GM18867 (cell line): ENCODE results near the gene ZNF407.

Experiments
- ATAC-seq: cut with Tn5 transposase; IDR thresholded peaks from one replicate; pipeline ENCODE4 v1.9.1; 2021; ENCODE audit warnings: mild to moderate bottlenecking, moderate library complexity; ENCODE audit not compliant: unreplicated experiment

The ZNF407 gene

DNA sequence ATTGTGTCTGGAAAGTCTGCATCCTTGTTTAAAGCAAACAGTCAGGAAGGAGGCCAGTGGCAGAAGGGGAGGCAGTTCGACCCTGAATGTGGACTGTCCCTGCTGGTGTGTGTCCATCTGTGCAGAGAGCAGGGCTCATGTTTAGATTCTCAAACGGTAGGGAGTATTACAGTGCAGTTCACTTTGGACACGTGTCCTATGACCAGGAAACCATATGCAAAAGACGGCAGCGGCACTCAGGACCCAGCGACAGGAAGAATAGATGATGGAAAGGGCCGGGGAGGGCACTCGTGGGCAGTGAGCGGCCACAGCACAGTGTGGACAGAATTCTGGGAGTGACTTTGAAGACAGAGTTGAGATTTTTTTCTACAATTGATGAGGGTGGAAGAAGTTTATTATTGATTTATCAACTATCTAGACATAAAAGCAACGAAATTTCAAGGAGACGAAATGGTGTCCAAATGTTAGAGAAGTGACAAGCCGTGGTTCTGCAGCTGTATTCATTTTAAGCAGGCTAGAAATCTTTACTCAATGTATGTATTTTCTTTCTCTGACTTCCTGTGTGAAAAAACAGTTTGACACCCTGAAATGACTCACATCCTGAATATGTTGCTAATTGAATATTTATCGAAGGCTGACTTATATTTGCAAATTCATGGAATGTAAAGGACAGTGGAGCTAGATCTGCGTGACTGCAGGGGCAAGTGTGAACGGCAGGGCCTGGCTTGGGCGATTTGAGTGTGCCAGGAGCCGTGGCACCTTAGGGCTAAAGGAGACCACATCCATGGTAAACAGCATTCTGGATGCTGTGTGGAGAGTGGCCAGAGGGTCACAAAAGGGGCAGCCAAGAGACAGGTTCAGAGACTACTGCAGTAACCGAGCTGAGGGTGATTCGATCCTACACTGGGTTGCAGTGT lies 397.1 kb downstream of the ZNF407 start:
- peak; percentile 89 for ATAC-seq

DNA sequence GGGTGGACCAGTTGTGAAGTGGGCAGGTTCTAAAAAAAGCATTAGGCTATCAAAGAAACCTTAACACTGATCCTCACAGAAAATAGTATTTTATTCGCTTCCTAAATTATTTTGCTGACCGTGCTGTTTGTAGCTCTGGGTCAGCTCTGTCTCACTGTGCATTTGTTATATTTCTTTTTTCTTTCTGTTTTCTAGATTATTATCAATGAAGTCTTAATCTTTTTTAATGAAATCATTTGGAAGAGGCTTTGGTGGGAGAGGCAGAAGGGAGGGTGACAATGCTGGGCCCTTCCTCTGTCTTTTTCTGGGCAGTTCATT lies 397.7 kb downstream of the ZNF407 start:
- ATAC-seq, result no peak

DNA sequence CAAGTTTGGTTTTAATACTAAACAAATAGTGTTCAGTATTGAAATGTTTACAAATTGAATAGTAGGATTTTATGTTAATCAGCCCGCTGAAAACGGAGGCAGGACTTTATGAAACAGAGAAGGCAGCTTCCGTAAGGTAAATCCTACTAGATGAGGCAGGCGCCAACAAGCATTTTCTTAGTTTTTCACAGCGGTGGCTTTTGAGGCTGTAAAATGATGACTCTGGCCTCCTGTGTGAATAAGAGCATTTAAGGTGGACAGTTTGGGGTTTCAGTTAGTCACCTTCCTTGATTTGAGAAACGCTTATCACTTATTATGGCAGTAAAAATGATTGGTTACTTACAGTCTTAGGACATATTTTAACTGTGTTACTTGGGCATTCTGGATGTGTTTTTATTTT lies 398.4 kb downstream of the ZNF407 start:
- no peak for ATAC-seq

DNA sequence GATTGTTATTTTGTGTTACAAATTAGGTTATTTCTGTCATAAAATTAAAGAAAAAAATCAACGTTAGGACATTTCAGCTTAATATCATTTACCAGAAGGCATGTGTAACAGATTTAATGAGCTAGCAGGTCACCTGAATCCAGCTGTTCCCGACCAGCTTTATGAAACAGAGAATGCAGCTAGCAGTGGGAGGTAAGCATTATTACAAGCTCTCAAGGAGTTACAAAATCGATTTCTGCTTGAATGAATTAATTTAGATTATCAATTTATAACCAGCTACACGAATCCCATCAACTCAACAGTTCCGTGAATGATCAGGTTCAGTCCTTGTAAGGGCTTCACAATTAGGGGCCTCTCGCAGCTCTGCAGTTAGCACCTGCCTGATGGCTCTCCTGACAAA lies 399.3 kb downstream of the ZNF407 start:
- no peak for ATAC-seq

DNA sequence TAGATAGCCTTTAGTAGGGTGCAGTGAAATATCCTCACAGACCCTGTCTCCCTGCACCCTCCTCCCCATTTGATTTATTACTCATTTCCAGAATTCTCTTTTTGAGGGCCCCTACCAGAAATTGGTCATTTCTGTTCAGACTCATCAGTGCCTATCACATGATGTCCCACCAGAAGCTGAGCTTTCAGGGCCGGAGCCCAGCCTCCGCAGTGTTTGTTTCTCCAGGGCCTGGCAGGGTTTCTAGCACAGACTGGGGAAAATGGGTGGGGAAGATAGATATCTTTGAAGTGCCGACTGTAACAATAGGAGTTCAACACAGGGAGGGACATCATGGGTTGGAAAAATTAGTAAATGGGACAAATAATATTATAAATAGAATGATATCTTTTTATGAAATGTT lies 403.2 kb downstream of the ZNF407 start:
- no peak for ATAC-seq

DNA sequence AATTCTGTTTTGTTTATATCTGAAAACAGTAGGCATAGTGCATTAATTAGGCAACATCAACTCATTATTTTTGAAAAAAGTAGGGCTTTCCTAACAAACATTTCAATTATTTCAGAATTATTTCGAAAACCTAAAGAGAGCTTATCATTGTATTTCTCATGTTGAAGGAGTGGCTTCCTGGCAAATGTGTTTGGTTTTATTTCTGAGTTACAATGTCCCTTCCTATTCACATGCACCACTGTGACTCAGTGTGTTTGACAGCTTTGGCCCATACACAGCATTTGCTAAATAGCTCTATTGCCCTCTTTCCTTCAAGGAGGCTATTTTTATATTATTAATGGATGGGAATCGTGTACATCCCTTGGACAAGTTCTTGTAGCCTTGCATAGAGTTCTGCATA lies 405.4 kb downstream of the ZNF407 start:
- no peak for ATAC-seq

DNA sequence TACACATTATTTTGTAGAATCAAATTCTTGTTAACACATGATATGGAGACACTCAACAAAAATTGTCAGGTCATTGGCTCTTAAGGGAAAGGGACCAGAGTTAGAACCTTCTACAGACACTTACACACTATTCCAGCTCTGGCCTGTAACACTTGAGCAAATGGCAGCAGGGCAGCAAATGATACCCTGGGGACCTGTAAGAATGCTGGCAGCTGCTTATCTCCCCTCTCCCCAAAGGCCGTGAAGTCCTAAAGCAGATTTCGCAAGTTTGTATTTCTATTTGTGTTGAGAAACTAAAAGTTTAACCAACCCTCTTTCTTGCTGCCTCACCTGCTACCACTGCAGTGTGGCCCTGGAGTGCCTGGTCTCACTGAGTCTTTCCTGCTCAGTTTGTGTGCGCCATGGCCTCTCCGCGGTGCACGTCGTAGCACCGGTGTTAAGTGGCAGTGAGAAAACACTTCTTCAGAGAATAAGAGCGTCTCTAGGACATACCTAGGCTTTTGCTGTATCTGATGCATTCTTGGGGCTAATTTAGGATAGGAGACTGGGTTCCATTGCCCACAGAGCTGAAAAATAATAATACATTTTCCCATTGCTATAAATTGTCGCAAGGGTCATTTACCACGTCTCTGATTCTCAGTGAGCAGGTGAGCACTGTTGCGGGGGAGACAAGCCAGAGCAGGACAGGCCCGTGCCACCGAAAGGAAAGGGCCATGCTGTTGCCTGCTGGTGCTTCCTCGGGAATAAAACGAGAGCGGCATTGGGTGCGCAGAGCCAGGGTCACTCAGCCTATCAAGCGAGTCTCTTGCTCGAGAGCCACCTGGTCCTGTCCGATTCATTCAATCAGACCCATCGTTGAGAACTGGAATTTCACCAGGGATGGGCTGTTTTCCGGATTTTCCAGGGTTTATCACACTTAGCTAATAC lies 406.4 kb downstream of the ZNF407 start:
- ATAC-seq, result no peak

DNA sequence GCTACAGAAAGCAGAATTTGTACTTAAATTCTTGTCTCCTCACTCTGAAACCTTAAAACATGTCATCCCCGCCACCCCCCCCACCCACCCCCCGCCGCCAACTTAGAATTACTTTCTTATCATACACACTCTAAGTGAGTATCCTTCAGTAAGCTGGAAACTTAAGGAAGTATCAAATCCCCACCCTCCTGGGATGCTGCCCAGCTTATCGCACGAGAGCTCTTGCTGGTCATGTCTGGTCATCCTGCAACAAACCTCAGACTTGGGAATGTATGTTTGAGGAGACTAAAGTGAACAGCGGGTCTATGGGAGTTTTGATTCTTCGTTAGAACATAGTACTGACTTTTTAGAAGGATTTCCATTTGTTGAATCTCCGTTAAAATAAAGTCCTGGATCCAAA lies 408.0 kb downstream of the ZNF407 start:
- no peak for ATAC-seq

DNA sequence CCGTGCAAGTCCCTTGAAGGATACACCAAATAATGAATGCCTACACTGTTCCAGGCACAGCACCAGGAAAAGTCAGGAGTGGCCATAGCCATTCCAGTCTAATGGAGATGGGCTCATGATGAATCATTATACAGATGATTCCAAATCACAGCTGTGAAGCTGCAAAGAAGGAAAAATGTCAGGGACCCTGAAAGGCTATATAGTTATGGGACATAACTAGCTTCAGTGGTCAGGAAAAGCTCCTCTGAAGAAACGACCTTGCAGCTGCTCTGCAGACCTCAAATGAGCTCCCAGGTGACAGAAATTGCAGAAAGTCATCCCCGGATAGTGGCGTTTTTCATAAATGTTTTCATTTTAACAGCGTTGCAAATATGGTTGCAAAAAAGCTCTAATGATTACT lies 410.5 kb downstream of the ZNF407 start:
- ATAC-seq, result no peak

DNA sequence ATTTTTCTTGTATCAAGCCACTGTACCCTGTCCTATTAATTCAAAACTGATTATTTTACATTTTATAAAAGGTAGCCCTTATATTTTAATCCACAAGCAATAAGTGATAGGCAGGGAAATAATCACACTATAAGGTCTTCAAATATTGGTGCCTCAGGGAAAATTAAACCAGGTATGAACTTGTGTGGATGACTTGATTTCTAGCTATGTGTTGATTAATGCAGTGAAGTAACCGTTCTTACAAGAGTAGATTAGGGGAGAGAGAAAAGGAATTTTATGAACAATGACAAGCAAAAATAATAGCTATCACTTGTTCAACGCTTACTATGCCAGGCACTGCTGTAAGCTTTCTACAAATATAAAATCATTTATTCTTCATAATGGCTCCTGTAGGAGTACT lies 411.6 kb downstream of the ZNF407 start:
- ATAC-seq, result no peak

DNA sequence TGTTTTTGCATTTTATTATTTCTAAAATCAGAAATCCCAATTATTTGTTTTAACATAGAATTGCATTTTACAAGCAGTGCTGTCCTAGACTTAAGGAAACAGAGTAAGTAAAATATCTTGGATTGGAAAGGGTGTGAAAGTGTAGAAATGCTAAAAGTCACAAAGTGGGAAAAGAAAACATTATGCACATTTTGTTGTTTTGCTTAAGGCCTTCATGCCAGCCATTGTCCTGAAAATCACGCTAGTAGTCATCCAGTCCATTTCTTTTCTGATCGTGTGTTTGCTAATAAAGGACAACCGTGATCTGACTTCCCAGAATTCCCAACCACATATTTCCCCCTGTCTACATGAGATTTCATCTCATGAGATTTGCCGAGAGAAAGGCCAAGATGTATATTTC lies 412.2 kb downstream of the ZNF407 start:
- no peak for ATAC-seq

DNA sequence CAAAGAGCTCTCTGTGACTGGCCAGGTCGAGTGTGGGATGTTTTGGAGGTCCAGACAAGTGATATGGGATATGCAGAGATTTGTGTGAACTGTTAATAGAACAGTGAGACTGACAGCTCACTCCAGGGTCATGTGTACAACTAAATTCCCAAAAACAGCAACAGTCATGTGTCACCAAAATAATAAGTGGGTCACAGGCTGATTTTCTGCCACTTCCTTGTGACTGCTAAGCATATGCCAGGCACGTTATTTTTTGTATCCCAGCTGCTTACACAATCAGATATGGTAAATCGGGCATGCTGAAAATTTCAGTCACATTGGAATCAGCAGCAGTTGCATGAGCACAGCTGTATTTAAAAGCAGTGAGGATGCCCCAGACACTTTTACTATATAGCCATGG lies 412.6 kb downstream of the ZNF407 start:
- ATAC-seq, result no peak

DNA sequence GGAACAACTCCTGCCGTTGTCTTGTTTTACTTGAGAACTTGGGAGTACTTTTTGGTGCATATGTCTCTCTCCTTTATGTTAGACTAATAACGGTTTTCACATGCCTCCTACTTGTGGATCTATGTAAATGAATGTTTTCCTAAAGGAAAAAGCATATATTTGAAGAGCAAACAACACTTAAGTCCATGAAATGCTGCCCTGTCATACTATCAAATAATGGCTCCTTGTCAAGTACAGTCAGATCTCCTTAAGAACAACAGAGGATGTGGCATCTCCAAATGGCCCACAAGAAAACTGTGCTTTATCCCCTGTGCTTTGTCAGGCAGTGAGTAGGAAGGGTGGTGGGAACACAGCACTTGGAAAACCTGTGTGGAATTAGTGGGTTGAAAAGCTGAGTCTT lies 413.0 kb downstream of the ZNF407 start:
- no peak for ATAC-seq

DNA sequence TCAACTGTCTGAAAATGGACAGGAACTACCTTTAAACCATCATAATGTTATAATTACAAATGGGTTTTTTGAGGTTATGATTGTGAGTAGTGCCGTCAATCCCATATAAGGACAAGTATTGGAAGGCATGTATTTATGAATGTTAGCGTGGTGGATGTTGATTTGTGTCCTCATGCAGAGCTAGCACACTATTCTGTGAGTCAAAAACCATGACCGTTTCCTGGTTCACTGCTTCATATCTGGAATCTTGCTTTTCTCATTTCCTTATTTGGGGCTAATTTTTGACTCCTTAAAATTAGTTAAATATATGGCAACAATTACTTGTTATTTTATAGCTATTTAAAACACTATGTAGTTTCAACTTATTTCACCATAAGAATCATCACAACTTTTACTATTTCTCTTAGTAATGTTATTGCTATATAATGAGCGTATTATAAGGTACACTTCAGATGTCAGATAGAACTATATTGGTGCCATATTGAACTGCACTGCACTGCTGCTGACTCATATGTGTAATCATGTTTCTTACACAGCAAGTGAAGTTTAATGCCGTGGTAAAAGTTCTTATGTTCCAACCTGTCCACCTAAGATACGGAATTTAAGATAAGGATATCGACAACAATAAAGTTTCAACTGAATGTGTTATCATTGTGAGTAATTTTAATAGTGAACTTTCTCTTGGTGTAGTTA lies 418.5 kb downstream of the ZNF407 start:
- ATAC-seq, result peak; percentile 84

DNA sequence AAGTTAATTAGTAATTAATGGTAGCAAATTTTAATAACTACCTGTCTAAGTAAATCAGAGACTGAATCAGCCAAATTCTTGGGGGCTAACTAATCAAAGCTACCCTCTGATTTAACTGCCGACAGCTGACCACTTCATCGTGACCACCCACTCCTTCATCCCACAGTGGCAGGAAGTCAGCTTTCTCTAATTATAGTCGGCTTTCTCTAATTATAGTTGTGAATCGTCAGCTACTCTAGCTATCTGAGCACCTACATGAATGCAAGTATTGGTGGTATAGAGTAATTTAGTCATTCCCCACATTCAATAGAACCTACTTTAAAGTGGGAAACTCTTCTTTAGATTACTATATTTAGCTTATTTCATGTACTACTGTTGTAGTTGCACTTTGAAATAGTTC lies 425.8 kb downstream of the ZNF407 start:
- ATAC-seq, result no peak

DNA sequence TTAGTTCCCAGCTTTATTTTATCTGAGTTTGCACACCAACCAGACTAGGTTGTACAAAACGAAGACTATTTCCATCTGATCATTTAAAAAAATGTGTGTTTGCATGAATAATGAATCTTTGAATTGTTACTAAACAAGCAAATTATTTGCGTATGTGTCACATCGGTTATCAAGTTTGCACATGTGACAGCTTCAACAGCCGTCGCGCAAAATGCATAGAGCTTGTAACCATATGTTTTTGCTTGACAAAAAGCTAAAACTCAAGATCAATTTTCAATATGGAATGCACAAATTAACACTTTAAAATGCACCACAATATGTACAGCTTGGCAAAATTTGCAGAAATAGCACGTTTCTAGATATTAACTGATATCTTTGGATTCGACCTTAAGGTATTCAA lies 427.2 kb downstream of the ZNF407 start:
- ATAC-seq, result no peak

DNA sequence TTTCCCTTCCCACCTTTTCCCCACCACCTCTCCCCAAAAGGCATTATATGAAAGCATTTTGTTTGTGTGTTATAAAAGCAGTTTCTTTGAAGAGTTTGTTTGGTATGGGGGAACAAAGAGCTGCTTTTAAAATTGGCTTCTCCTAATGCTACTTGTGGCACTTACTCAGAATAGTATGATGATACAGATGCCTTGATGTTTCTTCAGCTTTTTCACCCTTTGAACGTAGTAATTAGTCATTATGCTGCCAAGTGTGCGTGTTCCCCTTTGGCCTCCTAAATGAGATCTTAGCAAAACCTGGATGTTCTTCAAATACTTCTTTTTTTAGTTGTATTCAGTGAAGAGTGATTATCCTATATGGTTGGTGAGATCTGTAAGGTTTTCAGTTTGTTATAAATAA lies 427.9 kb downstream of the ZNF407 start:
- ATAC-seq, result no peak

DNA sequence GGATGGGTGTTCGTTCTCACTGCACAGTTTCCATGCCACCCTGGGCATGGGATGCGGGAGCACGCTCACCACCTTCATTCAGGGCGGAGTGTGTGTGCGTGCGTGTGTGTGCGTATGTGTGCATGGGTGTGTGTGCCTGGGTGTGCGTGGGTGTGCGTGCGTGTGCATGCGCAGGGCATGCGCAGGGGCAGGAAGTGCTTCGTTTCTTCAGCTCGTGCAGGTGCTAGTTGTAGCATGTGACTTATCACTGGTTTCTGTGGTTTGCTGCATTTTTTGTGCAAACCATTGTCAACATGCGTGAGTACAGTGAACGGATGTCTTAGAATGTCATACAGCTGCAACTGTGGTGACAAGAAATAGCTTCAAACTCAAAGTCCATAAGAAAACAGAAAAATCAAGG lies 431.8 kb downstream of the ZNF407 start:
- no peak for ATAC-seq

DNA sequence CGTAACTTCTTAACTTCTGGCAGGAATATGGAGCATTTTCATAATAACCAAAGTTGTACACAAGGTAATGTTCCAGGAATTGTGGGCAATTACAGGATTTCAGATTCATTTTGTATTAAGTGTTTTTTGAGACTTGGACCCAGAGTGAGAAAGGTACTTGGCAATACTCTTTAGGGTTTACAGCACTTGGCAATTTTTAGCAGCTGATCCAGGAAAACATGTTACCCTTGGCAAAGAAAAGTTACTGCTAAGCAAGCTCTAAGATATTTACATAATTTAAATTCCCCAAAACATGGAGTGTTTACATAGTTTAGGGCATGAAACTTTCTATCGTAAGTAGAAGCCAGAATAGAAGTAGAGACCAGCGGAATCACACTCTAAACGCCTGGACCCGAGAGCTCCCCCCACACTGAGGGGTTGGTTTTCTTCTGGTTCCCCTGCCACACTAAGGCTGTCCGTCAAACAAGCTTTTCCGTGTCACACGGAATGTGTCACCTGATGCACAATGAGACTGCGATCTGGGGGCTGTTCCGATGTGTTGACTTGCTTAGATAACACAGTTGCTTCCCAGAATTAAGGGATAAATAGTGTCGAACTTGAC lies 434.1 kb downstream of the ZNF407 start:
- ATAC-seq, result no peak

DNA sequence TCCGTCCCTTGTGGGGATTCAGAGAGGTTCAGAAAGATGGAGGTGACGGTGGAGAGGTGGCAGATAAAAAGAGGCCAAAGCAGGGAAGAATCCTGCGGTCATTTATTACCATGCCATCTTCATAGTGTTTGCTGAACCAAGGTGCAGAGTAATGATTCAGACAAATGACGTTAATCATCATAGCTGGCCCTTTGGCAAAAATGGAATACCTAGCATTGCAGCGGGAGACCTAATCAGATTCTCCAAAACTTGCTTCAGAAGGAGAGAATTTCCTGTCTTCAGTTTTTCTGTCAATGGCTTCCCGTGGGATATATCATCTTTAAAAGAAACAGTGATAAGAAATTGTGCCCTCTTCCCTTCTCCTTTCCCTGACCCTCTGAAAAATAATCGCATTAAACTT lies 435.8 kb downstream of the ZNF407 start:
- no peak for ATAC-seq

DNA sequence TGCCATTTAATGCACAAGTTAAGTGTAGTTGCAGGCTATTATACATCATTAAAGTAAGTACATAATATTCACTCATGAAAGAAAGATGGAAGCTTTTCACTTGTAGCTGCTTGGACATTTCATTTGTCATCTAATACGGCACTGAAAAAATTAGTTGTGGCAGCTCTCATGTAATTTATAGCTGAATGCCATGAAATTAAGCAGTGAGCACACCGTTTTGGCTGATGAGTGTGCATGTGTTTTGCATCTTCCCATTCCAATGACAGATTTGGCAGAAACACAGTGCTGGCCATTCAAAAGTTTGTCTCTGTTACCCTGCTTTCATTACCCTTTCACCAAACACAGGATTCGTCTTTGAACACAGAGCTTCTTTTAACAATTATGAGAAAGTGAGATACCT lies 437.3 kb downstream of the ZNF407 start:
- no peak for ATAC-seq
